HG03354 (cell line): ENCODE results near the gene MEOX1.
"Not testable (repeated sequence)": the region's sequence is repeated elsewhere in the genome, so short reads cannot be mapped to it uniquely, and the experiment has no call there.

ENCODE experiments used
- ATAC-seq: cut with Tn5 transposase; IDR thresholded peaks from one replicate; pipeline ENCODE4 v1.9.1; 2021; ENCODE audit warnings: mild to moderate bottlenecking; ENCODE audit not compliant: unreplicated experiment, poor library complexity, severe bottlenecking

The MEOX1 gene

DNA sequence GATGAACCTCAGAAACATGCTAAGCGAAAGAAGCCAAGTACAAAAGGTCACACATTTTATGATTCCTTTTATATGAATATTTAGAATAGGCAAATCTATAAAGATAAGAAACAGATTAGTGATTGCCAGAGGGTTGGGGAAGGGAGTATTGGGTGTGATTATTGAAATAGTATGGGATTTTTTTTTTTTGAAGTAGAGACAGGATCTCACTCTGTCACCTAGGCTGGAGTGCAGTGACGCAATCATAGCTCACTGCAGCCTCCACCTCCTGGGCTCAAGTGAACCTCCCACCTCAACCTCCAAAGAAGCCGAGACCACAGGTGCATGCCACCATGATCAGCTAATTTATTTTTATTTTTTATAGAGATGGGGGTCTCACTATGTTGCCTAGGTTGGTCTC is 35.7 kb downstream of the MEOX1 start:
- no peak for ATAC-seq

DNA sequence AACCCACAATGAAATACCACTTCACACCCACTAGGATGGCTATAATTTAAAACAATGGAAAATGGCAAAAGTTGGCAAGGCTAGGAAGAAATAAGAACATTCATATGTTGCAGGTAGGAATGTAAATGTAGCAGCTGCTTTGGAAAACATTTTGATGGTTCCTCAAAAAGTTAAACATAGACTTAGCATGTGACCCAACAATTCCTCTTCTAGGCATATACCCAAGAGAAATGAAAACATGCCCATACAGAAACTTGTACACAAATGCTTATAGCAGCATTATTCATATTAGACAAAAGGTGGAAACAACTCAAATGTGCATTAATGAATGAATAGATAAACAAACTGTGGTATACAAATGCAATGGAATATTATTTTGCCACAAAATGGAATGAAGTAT is 36.1 kb downstream of the MEOX1 start:
- no peak for ATAC-seq

DNA sequence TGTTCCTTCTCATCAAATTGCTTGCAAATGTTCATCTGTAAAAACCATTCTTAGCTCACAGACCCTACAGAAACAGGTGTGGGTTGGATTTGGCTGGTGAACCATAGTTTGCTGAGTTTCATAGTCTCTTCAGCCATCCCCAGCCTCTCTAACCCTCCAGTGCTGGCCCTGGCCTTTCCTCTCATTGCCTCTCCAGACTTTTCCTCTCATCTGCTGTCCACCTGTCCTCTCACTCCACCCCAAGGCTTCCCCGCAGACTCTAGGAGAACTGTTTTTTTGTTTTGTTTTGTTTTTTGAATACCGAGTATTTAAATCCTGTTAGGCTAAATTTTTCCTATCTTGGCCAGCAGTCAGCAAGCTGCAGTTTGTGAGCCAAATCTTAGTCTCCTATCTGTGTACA is 41.1 kb downstream of the MEOX1 start:
- no peak for ATAC-seq

DNA sequence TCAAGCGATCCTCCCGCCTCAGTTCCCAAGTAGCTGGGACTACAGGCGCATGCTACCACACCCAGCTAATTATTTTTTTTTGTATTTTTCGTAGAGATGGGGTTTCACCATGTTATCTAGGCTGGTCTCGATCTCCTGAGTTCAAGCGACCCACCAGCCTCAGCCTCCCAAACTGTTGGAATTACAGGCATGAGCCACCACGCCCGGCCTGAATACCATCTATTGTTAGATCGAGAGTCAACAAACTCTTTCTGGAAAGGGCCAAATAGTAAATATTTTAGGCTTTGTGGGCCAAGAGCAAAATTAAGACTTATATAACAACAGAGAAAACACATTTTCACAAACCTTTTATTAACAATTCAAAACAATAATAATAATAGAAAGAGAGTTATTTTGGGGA is 41.6 kb downstream of the MEOX1 start:
- ATAC-seq: no peak

DNA sequence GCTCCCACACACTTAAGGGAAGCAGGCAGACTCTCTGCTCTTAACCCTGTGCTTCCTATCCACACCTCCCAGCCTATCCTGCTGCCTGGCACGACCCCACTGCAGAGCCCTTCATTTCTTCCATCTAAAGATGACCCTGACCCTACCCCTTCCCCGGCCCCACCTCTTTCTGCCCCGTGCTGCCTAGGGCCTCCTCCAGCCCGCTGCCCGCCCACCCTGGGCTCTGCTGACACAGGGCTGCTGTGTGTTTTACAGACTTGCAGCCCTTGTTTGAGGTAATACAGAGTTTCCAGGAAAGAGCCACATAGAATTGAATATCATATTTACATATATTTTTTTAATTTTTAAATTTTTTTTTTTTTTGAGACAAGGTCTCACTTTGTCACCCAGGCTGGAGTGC is 42.0 kb downstream of the MEOX1 start:
- ATAC-seq: no peak

DNA sequence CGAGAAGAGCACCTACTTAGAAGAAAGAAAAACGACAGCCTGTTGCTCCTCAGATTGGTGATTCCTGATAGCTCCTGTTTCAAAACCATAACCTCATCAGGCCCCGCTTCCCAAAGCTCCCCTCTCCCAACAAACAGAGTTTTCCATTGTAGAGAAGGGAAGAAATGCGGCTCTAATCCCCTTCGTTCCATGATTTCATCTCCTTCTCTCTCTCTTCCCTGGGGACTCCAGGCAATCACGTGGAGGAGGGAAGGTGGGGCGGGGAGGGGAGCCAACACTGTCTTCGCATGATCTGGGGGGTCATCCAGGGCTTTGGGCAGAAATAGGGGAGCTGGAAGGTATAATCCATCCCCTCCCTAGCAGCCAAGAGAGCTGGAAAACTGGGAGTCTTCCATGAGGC is 43.4 kb downstream of the MEOX1 start:
- no peak for ATAC-seq

- no peak for ATAC-seq
Observed at GRCh38 chr17:43616852-43617251, 44.9 kb downstream of the MEOX1 start.

DNA sequence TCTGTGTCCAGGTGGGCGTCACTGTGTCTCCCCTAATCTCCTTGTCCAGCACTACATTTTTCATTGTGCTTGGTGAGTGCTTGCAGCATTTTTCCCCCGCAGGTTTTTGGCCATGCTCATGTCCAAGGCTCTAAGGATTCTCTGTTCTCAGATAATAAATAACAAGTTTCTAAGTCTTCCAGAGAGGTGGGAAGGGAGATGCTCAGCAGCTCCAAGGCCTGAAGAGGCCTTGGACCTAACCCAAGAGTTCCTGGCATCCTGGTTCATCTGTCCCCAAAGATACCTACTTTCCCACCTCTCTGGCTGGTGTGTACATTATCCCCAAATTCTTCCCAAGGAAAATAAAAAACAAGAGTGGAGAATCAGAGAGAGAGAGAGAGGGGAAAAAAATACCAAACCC is 45.3 kb downstream of the MEOX1 start:
- ATAC-seq: no peak

GRCh38 chr17:43616029-43616351 is 45.7 kb downstream of the MEOX1 start:
- ATAC-seq: no peak

GRCh38 chr17:43615330-43616028 is 46.2 kb downstream of the MEOX1 start:
- ATAC-seq: no peak

DNA sequence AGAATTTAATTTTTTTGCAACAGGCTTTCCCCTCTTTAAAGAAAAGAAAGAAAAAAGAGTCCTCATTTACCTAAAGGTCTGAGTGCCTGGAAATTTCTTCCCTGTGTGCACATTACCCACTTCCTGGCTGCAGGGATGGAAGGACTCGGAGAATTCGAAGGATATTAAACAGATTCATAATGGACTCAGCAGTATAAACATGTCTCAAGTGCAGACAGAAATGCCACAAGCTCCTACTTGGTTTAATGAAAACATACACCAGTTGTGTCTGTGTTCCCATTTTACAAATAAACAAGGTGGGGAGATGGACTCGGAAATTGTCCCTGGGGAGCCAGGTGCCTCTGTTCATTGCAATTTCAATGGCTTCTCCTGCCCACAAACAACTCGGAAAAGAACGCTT is 47.2 kb downstream of the MEOX1 start:
- ATAC-seq: no peak

DNA sequence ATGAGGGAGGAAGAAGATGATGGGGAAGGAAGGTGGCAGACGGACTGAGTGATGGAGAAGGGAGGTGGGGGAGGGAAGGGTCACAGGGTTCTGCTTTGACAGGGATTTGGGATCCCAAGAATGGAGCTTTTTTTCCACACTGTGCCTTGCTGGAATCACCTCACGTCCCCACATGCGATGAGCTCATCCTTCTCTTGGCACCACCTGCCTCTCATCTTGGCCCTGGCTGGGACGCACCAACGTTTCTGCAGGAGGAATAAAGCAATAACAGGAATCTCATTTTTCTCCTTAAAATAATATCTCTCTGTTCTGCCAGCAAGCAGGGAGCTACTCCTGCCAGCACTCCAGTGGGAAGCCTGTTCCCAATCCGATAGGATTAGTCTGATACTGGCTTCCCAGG is 47.8 kb downstream of the MEOX1 start:
- ATAC-seq: no peak

GRCh38 chr17:43612515-43612914 is 49.2 kb downstream of the MEOX1 start:
- ATAC-seq: no peak

- ATAC-seq: no peak
Observed at GRCh38 chr17:43611230-43611969, 50.3 kb downstream of the MEOX1 start.

DNA sequence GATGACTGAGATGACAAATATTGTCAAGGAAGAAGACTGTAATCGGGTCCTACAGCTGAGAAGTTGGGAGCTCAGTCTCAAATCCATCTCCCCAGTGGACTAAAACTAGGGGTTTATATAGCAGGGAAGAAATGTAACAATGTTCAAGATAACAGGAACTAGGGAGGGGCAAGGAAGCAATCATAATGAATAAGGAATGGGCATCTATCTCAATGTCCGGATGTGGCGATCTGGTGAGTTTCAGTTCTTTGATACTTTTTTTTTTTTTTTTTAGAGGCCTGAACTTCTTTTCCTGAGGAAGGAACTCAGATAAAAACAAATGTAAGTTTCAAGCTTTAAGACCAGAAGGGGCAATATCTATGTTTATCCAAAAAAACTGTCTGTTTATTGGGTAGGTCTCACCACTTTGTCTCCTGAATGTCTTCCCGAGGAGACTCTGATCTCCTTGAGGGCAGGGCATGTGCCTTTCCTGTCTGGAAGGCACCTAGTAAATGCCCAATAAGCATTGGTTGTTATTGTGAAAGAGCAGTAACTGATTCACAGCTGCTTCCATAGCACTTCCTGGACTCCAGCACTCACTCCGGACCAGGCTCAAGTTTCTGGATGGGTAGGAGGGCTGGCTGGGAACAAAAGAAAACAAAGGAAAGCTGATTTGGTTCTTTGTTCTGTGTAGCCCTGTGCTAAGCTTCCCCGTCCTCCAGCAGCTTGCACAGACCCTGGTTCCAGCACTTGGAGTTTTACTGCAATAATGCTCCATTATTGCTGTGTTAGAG is 51.9 kb downstream of the MEOX1 start:
- no peak for ATAC-seq

- no peak for ATAC-seq
Observed at GRCh38 chr17:43608313-43608712, 53.4 kb downstream of the MEOX1 start.

DNA sequence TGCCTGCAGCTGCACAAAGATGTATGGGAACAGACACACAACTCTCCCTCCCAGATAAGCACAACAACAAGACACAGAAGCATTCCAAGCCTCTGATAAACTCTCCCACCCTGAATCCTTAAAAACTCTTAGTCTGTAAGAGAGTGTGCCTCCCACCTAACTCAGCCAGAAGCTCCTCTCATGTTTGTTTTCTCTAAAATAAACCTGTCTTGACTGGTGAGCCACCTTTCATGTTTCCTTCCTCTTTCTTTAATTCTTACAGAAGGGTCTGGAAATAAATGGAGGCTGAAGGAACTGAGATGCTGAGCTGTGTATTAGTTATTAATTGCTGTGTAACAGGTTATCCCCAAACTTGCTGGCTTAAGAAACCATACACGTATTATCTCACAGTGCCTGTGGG is 57.2 kb downstream of the MEOX1 start:
- no peak for ATAC-seq

DNA sequence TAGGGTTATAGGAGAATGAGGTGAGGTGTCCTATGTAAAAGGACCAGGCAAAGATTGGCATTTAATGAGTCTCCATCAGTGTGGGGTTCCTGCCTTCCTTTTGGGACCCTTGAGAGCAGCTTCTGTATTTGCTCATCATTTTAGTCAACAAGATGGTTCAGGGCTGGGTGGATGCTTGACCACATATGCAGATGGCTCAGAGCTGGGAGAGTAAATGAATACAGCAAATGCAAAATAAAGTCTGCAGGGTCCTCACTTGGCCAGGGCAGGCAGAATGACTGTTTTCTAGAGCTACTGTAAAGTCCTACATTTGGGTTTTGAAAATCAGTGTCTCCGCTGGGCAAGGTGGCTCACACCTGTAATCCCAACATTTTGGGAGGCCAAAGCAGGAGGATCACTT is 58.4 kb downstream of the MEOX1 start:
- ATAC-seq: no peak

GRCh38 chr17:43602556-43602955 is 59.2 kb downstream of the MEOX1 start:
- ATAC-seq: not testable (repeated sequence)

- no peak for ATAC-seq
Observed at GRCh38 chr17:43601280-43602039, 60.3 kb downstream of the MEOX1 start.
